ENCODE results near the gene CYP3A4. TPM values are rescaled to one million over a fixed set of nuclear protein-coding genes. Genes with fewer than 3 reads are reported as not detected.

Gene CYP3A4
- total and polyA plus RNA-seq, 9 of the 15 experiments (the other 6 are each of a cell fraction or from before 2014, with no cell fraction given): 0.07 to 0.08 TPM; not detected in 7

DNA sequence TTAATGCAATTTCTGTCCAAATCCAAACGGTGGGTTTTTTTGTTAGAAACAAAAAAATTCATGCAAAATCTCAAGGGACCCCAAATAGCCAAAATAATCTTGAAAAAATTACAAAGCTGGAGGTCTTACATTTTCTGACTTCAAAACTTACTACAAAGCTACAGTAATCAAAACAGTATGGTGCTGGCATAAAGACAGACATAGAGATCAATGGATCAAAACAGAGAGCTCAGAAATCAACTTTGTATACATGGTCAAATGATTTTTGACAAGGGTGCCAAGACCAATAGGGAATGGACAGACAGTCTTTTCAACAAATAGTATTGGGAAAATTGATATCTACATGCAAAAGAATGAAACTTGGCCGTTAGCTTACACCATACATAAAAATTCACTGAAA is 21.7 kb upstream of the CYP3A4 start:
- no peaks in the 10 kb centered on the region for H3K36me3 ChIP-seq (ENCODE audit: control insufficient read depth, insufficient read depth, low read length)
- no peak for TF ChIP-seq GABPB2 (CRISPR knock-in tag; conservative IDR thresholded peaks at IDR 0.05)
- peak; percentile 45; the same call in 1 of the 2 replicates for TF ChIP-seq HDAC2 (IDR thresholded peaks at IDR 0.05)
- TF ChIP-seq PTTG1 (tag; IDR thresholded peaks at IDR 0.05; ENCODE audit: low read depth): no peak
- TF ChIP-seq POLR2B (IDR thresholded peaks at IDR 0.05; ENCODE audit: low read depth, partially characterized antibody): no peak
- no peak for TF ChIP-seq HNRNPK (IDR thresholded peaks at IDR 0.05; ENCODE audit: low read depth, low read length, poor library complexity, severe bottlenecking)
- TF ChIP-seq ZNF699 (CRISPR knock-in tag; IDR thresholded peaks at IDR 0.05; ENCODE audit: insufficient replicate concordance): no peak
- no peak for TF ChIP-seq NR4A1 (CRISPR knock-in tag; IDR thresholded peaks at IDR 0.05)
- no peak for TF ChIP-seq NR4A1 (tag; IDR thresholded peaks at IDR 0.05)
- 0 out of 2 replicates have a peak, but pooled peaks have one; percentile 23 for TF ChIP-seq SMARCA5 (IDR thresholded peaks at IDR 0.05)
- no peak for TF ChIP-seq FOXK1 (CRISPR knock-in tag; IDR thresholded peaks at IDR 0.05; ENCODE audit: borderline replicate concordance)
- no peak for TF ChIP-seq SIX5 (IDR thresholded peaks at IDR 0.05; ENCODE audit: borderline replicate concordance in 1 of 2, insufficient read depth in 1 of 2, low read depth in 1 of 2, low read length in 2 of 2)
- TF ChIP-seq ETS2 (tag; IDR thresholded peaks at IDR 0.05; ENCODE audit: borderline replicate concordance, poor library complexity, severe bottlenecking): no peak
- peak; percentile 93 for TF ChIP-seq TRIM28 (IDR thresholded peaks at IDR 0.05)
- peak in 1 of 2 experiments; percentile 63; a peak in 1 of 3 replicates for TF ChIP-seq CBX3 (IDR thresholded peaks at IDR 0.05; ENCODE audit: borderline replicate concordance in 1 of 2, low read length in 2 of 2)
- TF ChIP-seq KAT8 (IDR thresholded peaks at IDR 0.05; ENCODE audit: low read depth): no peak
- no peak for TF ChIP-seq JUN (IDR thresholded peaks at IDR 0.05; ENCODE audit: borderline replicate concordance, low read depth, low read length)
- TF ChIP-seq JUN (CRISPR knock-in tag; IDR thresholded peaks at IDR 0.05; ENCODE audit: borderline replicate concordance): no peak
- peak; percentile 98 for TF ChIP-seq RBM25 (IDR thresholded peaks at IDR 0.05; ENCODE audit: low read depth, low read length, severe bottlenecking)
- TF ChIP-seq KLF1 (tag; IDR thresholded peaks at IDR 0.05): no peak
- TF ChIP-seq ELF2 (CRISPR knock-in tag; IDR thresholded peaks at IDR 0.05): no peak
- peak; percentile 87 for TF ChIP-seq BCOR (IDR thresholded peaks at IDR 0.05)
- TF ChIP-seq ADNP (tag; IDR thresholded peaks at IDR 0.05): peak; percentile 70; the same call in 1 of the 2 replicates
- no peak for TF ChIP-seq DEAF1 (CRISPR knock-in tag; IDR thresholded peaks at IDR 0.05)
- peak in 1 of 2 experiments; percentile 24; a peak in 1 of 4 replicates for TF ChIP-seq KDM1A (IDR thresholded peaks at IDR 0.05)
- H3K9me1 ChIP-seq (ENCODE audit: control insufficient read depth, insufficient read depth, low read length): no peaks in the 10 kb centered on the region
- in situ Hi-C loops (cut with MboI) (no loop called here), intact Hi-C loops (cut with micrococcal nuclease) (no loop called here)
- no peak overlapping the region for H3K4me2 ChIP-seq (ENCODE audit: insufficient read depth, low read length)
- no peak for DNase-seq (ENCODE audit: extremely low read depth in 1 of 4, low spot score in 3 of 4)
- H4K20me1 ChIP-seq (replicated peaks; ENCODE audit: control insufficient read depth, insufficient read depth, low read length): no peaks in the 10 kb centered on the region
- no peak overlapping the region for H2AFZ ChIP-seq (ENCODE audit: low read depth, low read length)
- no peak overlapping the region for H3K4me3 ChIP-seq
- H3K79me2 ChIP-seq (ENCODE audit: control insufficient read depth, insufficient read depth, low read length): no peaks in the 10 kb centered on the region
- FAIRE-seq: no peak
- peaks cover 5% of the 10 kb centered on the region for H3K9me3 ChIP-seq (replicated peaks; ENCODE audit: control insufficient read depth, insufficient read depth, low read depth, low read length)
- H3K4me1 ChIP-seq (replicated peaks in 1 of 2; ENCODE audit: control insufficient read depth in 2 of 2, insufficient read depth in 2 of 2, low read length in 2 of 2): peaks cover 15 to 23% of the 10 kb centered on the region in 2 experiments; a peak in 4 of 5 replicates
- no peak for ATAC-seq
- H3K27ac ChIP-seq (ENCODE audit: extremely low read depth, low read depth, low read length): no peak overlapping the region
- H3K27me3 ChIP-seq (ENCODE audit: control insufficient read depth in 2 of 2, insufficient read depth in 2 of 2, low read length in 2 of 2): no peaks in the 10 kb centered on the region
- ChIA-PET CTCF (ENCODE audit: low intra/inter-chr PET ratio) (no interaction called here), POLR2A (interaction anchor here (1.1 to 1.3 kb wide), 2 partner anchors 12 to 28 kb away, joined by 3 read pairs; no protein-coding TSS in a partner anchor)
- H3K9ac ChIP-seq (ENCODE audit: insufficient read depth in 1 of 2, low read depth in 2 of 2, low read length in 2 of 2): no peak overlapping the region
- BruUV-seq (replicated peaks): no TSS peak
- 56% methylated on average over 2 of the region's 2 CpGs for WGBS (ENCODE audit: insufficient coverage, low coverage, missing lambda C conversion rate)

Measured in K562 (cell line).